GM12872 (cell line): ENCODE data around the gene SETDB1.
A peak's percentile ranks its signal among the peaks of the same experiment; 100 is the strongest.

Experiments used
- TF ChIP-seq, protein P1 (sequence below): IDR thresholded peaks from 3 replicates; pipeline ENCODE4 v1.5.1; 2011; ENCODE audit warnings: low read depth, mild to moderate bottlenecking, low read length, moderate library complexity; ENCODE audit not compliant: insufficient read depth

Gene SETDB1

DNA sequence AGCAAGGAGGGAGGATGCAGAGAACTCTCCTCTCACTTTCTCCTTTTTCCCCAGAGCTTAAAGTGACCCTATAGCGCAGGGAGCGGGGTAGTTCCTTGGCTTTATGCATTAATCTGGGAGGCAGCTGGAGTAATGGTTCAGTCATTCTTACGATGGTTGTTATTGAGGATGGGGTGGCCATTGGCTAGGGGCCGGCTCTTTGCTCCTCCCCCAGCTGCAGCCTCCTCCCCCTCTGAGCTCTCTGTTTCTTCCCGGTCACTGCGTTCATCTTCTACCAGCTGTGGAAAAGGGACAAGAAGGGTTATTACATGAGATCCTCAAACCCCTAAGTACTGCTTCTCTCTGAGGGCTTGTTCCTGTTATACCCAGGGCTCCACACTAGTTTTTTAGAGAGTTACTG, 39.8 kb downstream of the SETDB1 start:
- TF ChIP-seq, protein P1, sequence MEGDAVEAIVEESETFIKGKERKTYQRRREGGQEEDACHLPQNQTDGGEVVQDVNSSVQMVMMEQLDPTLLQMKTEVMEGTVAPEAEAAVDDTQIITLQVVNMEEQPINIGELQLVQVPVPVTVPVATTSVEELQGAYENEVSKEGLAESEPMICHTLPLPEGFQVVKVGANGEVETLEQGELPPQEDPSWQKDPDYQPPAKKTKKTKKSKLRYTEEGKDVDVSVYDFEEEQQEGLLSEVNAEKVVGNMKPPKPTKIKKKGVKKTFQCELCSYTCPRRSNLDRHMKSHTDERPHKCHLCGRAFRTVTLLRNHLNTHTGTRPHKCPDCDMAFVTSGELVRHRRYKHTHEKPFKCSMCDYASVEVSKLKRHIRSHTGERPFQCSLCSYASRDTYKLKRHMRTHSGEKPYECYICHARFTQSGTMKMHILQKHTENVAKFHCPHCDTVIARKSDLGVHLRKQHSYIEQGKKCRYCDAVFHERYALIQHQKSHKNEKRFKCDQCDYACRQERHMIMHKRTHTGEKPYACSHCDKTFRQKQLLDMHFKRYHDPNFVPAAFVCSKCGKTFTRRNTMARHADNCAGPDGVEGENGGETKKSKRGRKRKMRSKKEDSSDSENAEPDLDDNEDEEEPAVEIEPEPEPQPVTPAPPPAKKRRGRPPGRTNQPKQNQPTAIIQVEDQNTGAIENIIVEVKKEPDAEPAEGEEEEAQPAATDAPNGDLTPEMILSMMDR, result no peak

DNA sequence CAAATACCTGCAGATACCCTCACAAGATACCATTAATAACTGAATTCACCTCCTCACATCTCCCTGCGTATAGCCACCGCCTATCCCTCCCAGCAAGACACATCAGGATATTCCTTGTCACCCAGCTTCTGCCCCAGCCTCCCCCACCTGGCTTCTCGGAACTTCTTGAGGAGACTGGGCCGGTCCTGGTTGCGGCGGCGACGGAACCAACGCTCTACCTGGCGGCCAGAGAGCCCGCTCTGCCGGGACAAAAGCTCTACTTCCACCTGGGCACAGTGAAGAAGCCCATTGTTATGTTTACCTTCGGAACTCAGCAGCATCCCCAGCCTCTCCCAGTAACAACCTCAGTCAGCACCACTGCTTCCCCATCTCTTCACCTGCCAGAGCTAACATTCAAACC, 41.8 kb downstream of the SETDB1 start:
- TF ChIP-seq, protein P1, result no peak

DNA sequence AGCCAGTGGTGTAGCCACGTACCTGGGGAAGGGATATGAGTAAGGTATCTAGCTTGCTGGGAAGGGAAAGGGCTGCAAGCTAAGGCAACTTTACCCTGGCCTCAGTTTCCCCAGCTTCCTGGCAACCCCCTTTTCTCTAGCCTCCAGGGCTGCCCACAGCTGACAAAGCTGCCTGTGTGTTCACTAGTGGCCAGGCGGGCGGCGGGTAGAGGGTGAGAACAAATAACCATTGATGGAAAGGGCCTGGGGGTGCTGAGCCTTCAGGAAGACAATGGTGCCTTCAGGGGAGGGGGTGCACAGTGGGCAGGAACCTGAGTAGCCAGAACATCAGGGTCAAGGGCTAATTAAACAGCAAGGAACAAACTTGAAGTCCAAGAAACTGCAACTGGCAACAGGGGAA, 42.3 kb downstream of the SETDB1 start:
- TF ChIP-seq, protein P1, result no peak

DNA sequence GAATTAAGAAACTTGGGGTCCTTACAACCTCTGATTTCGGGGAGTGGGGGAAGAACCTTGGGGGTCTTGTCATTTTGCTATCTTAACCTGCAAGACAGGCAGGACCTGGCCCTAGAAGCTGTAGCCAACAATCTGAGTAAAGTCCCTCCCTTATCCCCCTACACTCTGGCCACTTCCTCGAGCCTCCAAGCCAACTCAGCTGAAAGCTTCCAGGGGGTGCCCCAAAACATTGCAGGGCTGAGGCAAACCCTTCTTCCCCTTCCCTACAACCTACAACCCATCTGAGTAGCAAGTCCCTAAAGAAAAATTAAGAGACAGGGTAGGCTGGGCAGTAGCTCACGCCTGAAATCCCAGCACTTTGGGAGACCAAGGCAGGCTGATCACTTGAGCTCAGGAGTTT, 43.5 kb downstream of the SETDB1 start:
- TF ChIP-seq, protein P1, result no peak

DNA sequence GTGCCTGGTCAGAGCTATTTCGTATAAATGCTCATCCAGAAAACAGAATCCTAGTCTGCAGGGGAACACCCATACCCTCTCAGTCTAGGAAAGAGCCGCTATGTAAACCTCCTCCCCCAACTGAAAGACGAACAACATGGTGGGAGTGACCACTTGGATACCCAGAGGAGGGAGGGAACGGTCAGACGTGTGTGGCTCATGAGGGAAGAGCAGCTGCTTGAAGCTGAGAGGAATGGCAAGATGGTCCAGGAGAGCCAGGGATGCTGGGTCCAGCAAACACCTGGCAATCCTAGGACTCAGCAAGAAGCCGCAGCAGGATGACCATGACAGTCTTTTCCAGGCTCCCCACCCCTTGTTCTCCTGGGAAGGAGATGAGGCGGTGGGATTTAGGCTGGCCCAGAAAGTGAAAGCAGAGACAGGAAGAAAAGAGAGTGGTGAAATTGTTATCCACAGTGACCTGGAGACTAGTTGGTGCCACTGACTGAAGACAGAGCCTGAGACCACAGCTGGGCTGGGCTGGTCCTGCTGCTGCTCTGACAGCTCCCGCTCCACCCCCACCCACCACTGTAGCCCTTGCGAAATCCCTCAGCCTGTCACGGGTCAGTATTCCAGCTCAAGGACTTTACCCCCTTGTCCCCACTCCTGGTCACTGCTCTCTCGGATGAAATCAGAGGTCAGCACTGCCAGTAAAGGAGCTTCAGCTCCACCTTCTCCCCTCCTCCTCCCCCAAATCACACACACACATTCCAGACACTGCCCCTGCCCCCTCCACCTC, 44.8 kb downstream of the SETDB1 start:
- TF ChIP-seq, protein P1, result no peak

DNA sequence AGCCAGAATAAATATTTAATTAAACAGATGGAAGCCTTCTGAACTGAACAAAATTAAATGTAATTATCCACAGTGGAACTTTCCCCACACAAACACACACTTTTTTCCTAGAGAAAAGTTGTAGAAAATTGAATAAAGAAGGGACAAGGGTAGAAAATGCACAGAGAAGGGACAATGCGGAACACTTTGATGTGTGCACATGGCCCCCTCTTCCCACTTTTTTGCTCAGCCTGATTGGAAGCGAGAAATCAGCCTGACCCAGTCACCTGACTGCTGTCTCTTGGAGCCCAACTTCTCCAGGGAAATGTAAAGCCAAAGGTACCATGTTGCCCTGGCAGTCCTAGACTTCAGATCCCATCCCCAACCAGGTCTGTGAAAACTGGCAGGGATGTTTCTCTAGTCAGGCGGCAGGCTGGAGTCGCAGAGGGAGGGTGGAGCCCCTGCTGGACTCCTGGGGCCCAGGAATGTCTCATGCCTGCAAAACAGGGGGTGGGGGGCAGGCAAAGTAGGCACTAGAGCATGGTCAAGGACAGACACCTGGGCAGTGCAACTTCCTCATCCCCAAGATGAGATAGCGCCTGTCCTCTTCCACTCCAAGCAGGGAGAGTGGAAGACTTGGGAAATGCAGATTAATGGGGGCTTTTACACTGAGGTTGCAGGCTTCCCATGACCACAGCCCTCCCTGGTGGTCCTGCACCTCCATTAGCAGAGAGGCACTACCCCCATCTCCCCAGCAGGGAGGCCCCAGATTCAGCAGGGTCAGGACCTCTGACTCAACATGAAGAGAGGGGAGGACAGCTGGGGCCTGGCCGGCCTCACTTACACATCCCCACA, 45.6 kb downstream of the SETDB1 start:
- TF ChIP-seq, protein P1, result peak; percentile 37; the same call in 1 of the 3 replicates

DNA sequence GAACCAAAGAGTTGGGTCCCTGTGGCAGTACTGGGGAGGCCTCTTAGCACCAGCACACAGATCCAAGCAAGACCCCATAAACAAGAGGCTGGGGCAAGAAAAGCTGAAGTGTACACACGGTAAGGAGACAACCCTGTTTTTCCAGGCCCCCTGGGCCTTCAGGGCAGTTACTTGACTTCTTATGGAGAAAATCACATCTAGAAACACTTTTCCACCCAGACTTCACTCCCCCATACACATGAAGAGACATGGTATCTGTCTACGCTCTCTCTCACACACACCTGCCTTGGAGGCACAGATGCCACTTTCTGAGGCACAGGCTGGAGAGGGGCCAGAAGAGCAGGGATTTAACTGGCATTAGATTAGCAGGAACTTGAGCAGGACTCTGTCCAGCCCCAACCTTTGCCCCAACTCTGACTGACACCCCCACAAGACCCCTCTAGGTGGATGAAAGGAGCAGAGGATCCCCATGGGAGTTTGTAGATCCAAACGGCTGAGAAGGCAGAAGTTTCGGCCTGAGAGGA, 46.3 kb downstream of the SETDB1 start:
- TF ChIP-seq, protein P1, result no peak
